HG02970 (cell line): ENCODE measurements around the gene SLC3A2.
"Not testable (repeated sequence)": the region's sequence is repeated elsewhere in the genome, so short reads cannot be mapped to it uniquely, and the experiment has no call there.

Experiments
- ATAC-seq: cut with Tn5 transposase; IDR thresholded peaks from one replicate; pipeline ENCODE4 v1.9.1; 2021; ENCODE audit warnings: mild to moderate bottlenecking, moderate library complexity, moderate number of reproducible peaks; ENCODE audit not compliant: unreplicated experiment, low FRiP score

SLC3A2 gene

DNA sequence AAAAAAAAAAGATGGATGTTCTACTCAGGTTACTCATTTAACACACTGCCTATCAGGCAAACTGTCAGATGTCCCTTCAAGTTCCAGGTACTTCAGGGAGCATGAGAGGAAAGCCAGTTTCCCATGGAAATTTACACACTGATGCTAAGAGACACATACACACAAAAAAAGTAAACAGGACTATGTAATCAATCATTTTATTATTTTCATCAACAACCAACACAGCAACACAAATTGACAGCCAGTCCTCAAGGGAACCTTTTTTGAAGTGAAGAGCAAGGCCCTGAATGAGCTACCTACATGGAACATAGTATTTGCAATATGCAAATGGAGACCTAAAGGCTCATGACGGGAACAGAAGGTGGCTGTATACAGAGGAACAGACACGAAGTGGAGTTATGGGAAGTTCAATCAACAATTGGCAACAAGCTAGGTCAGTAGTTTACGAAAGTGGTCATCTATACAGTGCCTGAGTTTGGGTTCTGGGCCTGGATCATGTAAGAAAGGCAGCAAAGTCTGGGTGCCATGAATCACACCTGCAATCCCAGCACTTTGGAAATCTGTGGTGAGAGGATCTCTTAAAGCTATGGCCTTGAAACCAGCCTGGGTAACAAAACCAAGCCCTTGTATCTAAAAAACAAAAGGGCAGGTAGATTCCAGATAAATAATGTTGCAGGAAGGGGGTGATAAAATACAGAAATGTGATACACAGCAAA, 28.7 kb upstream of the SLC3A2 start:
- ATAC-seq, result no peak

DNA sequence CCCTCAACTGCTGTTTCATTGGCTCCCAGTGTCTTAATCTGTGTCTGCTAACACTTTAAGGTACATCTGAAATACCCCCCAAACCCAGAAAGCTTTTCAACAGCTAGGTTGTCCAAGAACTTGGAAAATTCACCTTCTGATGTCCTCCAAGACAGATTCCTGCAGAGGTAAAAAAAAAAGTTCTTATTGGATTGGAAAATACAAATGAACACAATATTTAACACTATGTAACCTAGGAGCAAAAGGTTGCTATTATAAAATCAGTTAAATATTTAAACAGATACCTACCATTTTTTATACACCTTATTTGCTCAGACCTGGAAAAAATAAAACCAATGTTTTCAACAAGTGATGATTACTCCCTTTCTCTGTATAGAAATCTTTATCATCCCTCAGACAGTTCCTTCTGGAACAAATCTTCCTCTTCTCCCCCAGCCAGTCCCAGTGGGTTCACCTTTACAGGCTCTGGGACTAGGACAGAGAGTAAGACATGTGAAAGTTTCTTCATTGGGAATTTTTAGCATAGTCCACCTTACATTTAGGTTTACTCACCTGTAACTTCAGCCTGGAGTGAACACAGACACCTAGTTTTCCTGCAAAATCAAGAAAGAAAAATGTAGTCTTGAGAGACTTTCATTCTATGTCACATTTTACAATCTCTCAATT, 28.0 kb upstream of the SLC3A2 start:
- ATAC-seq, result no peak

DNA sequence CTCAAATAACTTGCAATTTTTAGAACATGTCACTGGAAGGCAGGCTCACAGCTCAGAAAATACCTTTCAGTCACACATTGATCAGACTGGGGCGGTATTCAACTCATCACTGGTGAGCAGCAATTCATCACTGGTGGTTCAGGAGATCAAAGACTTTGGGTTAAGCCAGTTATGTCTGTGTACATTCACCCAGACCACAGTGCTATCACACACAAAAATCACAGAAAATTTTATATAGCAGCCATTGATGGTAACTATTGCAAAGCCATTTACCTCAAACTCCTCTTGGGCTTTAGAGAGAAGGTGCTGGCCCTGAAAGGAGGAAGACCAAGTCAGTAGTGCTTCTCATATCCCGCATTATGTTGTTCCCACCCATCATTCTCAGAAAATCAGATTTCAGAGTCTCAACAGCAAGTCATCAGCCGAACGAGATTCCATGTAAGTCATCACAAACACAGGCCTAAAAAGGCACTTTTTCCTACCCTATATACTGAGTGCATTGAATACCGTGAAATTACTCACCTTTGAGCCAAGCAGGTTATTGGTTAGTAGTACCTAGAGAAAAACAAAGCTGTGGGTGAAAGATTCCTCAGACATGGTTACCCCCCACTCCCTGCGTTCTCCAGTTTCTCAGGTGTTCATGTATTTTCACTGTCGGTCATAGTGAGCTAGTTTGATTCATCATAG, 27.3 kb upstream of the SLC3A2 start:
- ATAC-seq, result no peak

DNA sequence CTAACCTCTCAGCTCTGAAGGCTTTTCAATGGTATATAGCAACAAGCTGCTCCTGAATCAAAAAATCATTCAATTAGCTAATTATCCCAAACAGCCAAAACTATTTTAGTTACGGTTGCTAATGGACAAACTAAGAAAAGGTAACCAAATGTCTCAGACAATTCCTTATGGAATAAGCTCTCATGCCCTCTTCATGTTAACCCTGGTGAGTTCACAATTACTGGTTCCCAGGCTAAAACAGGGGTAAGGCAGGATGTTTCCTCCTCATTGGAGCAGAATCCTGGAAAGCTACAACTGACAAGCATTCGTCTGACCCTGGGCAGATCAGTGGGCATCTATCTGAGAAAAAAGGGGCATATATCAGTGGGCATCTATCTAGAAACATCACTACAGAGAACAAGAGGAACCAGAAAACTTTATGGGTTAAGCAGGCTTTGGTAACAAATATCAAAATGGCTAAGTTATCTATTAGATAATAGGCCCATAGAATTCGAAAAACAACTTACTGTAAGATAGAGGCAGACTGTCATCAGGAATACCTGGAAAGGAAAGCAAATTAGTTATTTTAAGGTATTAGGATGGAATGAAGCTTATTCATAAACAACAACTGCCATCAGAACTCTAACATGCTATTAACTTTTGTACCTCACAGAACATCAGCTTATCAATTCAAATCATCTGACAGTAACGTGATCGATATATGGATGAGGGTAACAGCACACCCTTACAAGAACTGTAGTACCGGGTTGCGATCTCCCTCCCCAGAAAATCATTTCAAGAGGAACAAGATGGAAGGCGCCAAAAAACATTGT, 26.5 kb upstream of the SLC3A2 start:
- ATAC-seq, result no peak

DNA sequence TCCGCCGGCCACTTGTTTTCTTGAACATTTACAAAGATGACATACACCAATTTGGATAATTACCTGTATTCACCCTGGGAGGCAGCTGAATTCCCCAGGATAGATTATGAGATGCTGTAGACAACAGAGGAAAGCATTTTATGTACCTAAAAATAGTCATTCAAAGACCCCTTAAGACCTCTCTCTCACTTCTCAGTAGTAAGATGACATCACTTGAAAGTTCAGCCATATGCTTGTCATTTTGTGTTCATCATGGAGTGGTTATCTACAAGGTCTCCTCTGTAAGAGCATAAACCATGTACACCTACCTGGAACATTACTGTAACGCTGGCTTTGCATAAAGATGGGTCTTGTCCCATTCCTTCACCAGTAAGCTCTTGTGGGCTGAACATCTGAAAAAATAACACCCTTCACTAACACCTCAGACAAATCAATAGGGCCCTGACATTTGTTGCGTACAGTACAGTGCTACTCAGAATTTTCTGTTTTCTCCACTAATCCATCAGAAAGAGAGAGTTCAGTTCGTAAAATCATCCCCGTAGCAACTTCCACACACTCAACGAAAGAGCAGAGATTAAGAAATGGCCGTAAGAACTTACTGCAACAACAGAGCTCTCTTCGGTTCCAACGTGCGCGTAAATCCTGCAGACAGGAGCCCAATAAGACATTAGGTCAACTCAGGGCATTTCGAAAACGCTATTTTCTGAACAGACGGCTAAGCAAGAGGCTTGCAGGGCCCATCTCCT, 25.7 kb upstream of the SLC3A2 start:
- ATAC-seq, result no peak

DNA sequence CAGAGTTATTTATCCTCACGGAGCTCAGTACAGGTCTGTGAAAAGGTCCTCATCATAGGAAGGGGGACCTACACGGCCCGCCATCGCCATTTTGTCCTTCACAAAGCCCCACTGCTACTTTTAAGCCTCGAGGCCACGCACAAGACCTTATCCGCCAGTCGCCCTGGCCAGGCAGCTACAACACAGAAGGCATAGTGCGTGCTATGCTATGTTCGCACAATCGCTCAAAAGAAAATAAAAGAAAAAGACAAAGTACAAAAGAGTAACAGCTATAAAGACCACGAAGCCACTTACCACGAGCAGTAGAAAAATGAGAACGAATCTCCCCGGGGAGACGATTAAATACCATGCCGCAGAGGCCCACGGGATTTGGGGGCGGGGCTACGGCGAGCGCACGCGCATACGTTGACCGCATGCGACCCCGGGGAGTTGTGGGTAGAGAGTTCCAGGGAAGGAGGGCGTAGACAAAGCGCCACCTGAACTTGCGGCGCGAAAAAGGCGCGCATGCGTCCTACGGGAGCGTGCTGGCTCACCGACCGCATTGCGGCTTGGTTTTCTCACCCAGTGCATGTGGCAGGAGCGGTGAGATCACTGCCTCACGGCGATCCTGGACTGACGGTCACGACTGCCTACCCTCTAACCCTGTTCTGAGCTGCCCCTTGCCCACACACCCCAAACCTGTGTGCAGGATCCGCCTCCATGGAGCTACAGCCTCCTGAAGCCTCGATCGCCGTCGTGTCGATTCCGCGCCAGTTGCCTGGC, 24.9 kb upstream of the SLC3A2 start:
- ATAC-seq, result peak; percentile 88

DNA sequence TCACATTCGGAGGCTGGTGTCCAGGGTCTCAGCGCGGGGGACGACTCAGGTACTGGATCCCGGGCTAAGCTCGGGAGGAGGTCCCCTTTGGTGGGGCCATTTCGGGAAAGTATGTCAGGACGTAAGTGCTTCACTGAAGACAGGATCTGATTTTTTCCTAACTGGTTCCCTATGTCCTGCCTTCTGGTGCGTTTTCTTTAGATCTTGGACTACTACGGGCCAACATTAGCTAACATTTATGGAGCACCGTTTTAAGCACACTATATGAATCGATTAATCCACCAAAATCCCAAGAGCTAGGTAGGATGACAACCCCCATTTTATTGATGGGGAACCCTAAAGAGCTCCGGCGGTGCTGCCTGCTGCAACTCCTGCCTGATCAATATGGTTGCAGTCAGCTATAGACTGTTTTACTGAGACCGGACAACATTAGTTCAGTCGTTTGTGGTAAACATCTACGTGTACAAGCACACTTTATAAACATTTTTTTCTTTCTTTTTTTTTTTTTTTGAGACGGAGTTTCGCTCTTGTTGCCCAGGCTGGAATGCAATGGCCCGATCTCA, 24.3 kb upstream of the SLC3A2 start:
- no peak for ATAC-seq

DNA sequence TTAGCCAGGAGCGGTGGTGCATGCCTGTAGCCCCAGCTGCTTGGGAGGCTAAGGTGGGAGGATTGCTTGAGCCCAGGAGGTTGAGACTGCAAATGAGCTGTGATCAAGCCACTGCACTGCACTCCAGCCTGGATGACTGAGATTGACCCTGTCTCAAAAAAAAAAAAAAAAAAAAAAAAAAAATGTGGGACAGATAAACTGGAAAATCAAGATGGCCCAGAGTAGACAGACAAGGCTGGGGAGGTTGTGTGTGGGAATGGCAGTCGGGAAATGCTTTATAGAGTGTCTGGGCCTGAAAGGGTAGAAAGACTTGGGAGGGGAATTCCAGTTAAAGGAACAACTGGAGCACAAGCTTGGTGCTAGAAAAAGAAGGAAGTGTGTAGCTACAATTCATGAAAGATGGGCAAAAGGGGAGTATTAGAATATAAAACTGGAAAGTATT, 23.1 kb upstream of the SLC3A2 start:
- ATAC-seq, result no peak

DNA sequence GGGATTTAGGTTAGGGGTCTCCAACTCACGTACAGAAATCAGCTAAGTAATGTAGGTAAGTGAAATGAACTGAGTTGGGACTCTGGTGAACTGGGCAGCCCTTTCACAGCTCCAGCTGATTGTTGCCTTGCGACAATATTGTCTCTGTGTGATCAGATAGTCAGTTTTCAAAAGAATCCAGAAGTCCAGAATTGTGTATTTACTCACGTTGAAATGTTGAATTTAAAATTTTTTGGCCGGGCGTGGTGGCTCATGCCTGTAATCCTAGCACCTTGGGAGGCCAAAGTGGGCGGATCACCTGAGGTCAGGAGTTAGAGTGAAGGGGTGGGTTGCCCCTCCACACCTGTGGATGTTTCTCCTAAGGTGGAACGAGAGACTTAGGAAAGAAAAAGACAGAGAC, 22.5 kb upstream of the SLC3A2 start:
- ATAC-seq, result no peak

DNA sequence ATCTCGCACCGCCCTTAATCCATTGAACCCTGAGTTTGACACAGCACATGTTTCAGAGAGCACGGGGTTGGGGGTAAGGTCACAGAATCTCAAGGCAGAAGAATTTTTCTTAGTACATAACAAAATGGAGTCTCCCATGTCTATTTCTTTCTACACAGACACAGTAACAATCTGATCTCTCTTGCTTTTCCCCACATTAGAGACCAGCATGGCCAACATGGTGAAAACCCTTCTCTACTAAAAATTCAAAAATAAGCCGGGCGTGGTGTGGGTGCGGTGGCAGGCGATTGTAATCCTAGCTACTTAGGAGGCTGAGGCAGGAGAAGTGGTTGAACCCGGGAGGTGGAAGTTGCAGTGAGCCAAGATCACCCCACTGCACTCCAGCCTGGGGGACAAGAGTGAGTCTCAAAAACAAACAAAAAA, 21.4 kb upstream of the SLC3A2 start:
- not testable (repeated sequence) for ATAC-seq

DNA sequence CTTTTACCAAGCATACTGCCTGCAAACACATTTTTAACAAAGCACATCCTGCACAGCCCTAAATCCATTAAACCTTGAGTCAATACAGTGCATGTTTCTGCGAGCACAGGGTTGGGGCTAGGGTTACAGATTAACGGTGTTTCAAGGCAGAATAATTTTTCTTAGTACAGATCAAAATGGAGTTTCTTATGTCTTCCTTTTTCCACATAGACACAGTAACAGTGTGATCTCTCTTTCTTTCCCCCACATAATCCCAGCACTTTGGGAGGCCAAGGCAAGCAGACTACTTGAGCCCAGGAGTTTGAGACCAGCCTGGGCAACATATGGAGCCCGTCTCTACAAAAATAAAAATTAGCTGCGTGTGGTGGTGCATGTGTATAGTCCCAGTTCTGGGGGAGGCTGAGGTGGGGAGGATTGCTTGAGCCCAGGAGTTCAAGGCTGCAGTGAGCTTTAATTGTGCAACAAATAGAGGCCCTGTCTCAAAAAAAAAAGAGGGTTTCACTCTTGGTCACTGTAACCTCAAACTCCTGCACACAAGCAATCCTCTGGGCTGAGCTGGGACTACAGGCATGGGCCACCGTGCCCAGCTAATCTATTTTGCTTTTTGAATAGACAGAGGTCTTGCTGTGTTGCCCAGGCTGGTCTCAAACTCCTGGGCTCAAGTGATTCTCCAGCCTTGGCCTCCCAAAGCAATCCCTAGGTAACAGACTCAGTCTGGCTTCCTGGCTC, 19.7 kb upstream of the SLC3A2 start:
- no peak for ATAC-seq

DNA sequence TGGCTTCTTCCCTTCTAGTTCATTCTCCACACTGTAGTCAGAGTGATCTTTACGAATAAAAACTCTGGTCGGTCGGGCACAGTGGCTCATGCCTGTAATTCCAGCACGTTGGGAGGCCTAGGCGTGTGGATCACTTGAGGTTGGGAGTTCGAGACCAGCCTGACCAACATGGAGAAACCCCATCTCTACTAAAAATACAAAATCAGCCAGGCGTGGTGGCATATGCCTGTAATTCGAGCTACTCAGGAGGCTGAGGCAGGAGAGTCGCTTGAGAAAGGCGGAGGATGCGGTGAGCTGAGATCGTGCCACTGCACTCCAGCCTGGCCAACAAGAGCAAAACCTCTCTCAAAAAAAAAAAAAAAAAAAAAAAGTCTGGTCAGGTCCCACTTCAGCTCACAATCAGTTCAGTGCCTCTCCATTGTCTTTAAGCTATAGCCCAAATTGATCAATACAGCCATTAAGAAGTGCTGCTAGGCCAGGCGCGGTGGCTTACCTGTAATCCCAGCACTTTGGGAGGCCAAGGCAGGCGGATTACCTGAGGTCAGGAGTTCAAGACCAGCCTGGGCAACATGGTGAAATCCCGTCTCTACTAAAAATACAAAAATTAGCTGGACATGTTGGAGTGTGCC, 19.0 kb upstream of the SLC3A2 start:
- ATAC-seq, result not testable (repeated sequence)

DNA sequence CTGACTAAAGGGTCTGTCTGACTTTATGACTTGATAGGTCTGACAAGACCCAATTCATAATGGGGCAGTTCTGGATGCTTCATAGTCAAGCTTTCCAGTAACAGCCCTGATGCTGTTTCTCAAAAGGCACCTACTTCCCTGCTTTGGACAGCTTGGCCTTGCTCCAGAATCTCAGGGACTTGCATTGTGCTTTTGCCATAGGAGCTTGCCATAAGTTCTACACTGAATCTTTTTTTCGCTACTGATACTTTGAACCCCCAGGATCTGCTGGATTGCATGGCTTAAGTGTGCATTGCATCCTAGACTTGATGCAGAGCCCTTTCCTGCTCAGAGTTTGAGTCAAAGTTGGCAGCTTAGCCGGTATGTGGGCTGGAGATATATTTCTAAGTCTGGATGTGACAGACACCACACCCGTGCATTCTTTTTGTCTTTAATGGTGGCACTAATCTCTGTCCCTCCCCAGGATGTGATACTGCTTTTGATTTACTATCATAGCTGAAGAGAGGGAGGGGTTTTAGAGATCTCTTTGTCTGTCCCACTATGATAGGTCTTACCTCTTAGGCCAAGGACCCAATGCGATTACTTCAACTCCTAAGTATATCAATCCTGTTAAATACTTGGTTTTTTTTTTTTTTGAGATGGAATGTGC, 16.9 kb upstream of the SLC3A2 start:
- no peak for ATAC-seq

DNA sequence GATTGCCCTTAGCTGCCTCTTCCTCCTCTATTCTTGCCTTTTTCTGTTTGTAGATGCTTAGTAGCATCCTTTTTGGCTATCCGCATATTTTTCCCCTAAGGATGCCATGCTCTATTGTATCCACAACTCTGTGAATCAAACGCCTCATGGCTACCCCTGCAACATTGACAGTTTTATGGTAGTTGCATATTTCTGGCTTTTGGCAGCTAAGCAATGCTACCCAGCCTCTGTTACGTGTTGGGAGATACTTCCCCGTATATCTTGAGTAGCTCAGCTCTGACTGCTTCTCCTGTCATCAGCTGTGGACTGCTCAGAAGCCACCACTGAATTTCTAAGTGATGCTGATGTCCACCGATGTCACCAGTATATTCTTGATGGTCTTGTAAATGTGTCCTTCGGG, 15.1 kb upstream of the SLC3A2 start:
- ATAC-seq, result no peak

DNA sequence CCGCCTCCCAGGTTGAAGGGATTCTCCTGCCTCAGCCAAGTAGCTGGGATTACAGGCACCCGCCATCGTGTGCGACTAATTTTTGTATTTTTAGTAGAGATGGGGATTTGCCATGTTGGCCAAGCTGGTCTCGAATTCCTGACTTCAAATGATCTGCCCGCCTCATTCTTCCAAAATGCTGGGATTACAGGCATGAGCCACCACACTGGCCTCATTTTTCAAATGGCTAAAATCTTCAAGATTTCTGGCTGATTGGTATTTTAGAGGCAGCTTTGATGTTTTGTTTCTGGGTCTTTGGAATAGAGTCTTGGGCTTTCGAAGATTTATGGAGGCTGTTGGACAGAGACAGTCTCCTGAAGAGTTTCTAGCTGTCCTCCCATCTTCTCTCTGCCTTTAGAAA, 5.8 kb upstream of the SLC3A2 start:
- no peak for ATAC-seq

DNA sequence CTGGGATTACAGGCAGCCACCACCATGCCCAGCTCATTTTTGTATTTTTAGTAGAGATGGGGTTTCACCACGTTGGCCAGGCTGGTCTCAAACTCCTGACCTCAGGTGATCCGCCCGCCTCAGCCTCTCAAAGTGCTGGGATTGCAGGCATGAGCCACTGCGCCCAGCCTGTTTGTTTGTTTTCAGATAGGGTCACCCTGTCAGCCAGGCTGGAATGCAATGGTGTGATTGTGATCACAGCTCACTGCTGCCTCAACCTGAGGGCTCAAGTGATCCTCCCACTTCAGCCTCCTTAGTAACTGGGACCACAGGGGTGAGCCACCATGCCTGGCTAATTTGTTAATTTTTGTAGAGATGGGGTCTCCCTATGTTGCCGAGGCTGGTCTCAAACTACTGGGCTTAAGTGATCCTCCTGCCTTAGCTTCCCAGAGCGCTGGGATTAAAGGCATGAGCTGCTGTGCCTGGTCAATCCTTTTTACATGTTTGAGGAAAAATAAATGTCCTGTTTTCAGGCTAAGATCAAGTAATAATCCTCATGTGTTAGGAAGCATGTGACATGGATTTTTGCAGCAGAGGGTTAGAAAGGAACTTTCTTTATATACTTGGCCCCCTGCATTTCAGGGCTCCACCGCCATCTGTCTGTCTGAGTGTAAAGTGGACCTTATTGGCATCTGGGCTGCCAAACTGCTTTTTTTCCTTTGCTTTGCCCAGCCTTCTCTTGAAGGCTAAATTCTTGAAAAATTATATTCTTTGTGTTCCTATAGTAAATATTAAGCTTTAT, 4.8 kb upstream of the SLC3A2 start:
- ATAC-seq, result no peak

DNA sequence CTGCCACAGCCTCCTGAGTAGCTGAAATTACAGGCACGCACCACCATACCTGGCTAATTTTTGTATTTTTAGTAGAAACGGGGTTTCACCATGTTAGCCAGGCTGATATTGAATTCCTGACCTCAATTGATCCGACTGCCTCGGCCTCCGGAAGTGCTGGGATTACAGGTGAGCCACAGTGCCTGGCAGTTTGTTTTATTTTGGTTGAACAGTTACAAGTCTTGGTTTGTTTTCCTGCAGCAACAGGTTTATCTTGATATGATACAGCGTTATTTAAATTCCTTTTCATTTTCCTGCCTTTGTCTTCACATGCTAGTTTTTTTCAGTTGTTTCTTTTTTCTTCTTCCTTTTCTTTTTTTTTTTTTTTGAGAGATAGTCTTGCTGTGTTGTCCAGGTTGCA, 4.0 kb upstream of the SLC3A2 start:
- no peak for ATAC-seq
